Caco-2 (cell line): ENCODE data around the gene KRT26. TPM values are rescaled to one million over a fixed set of nuclear protein-coding genes. Genes with fewer than 3 reads are reported as not detected.

Experiments
- BruUV-seq: library from RNA; stranded (reverse); fragments of 400-500 nt; replicated peaks from 2 replicates; lab custom pipeline; 2021; lab: Mats Ljungman, UMichigan
- CTCF ChIA-PET: fragments of 300-600 bp; sonication (Branson Sonifier 250); formaldehyde crosslinking; loops from one replicate; lab custom pipeline; 2022; ENCODE audit warnings: antibody characterized with exemption; lab: Charles Lee
- POLR2A ChIA-PET: fragments of 300-600 bp; sonication (Branson Sonifier 250); formaldehyde crosslinking; loops from one replicate; lab custom pipeline; 2022; ENCODE audit warnings: antibody characterized with exemption; lab: Charles Lee
- DNase-seq, 2 experiments: peaks; one replicate each; pipeline versions ENCODE4 v3.0.0 to v3.0.0-alpha.2; 2020 to 2022
- H3K27me3 ChIP-seq: replicated peaks from 2 replicates; pipeline ENCODE4 v1.6.0; 2011; ENCODE audit warnings: low read length; ENCODE audit not compliant: control insufficient read depth, insufficient read depth
- H3K36me3 ChIP-seq: 2 replicates; pipeline ENCODE4 v1.5.1; 2011; ENCODE audit warnings: low read length; ENCODE audit not compliant: control insufficient read depth, insufficient read depth
- H3K4me1 ChIP-seq: fragments of 250-450 bp; sonication (Bioruptor Pico); 2 replicates; pipeline ENCODE4 v1.5.1; 2020; ENCODE audit warnings: mild to moderate bottlenecking
- H3K4me3 ChIP-seq: 2 replicates; pipeline ENCODE4 v1.5.1; 2011; ENCODE audit warnings: low read depth, mild to moderate bottlenecking, control low read depth, low read length
- H3K9me3 ChIP-seq: fragments of 250-450 bp; sonication (Bioruptor Pico); 2 replicates; pipeline ENCODE4 v1.5.1; 2020; ENCODE audit warnings: mild to moderate bottlenecking, moderate library complexity
- H3K27ac Mint-ChIP-seq: one replicate; pipeline ENCODE4 v1.8.0; 2022; ENCODE audit warnings: mixed read lengths; ENCODE audit not compliant: unreplicated experiment
- H3K27me3 Mint-ChIP-seq: one replicate; pipeline ENCODE4 v1.8.0; 2022; ENCODE audit warnings: mixed read lengths; ENCODE audit not compliant: insufficient read depth, unreplicated experiment
- H3K36me3 Mint-ChIP-seq: one replicate; pipeline ENCODE4 v1.8.0; 2022; ENCODE audit warnings: mild to moderate bottlenecking, mixed read lengths; ENCODE audit not compliant: insufficient read depth, unreplicated experiment
- H3K4me1 Mint-ChIP-seq: one replicate; pipeline ENCODE4 v1.8.0; 2022; ENCODE audit warnings: low read depth, mixed read lengths; ENCODE audit not compliant: unreplicated experiment
- H3K4me3 Mint-ChIP-seq: one replicate; pipeline ENCODE4 v1.8.0; 2022; ENCODE audit warnings: mild to moderate bottlenecking, moderate library complexity, mixed read lengths; ENCODE audit not compliant: unreplicated experiment
- H3K9me3 Mint-ChIP-seq: one replicate; pipeline ENCODE4 v1.8.0; 2022; ENCODE audit warnings: mixed read lengths; ENCODE audit not compliant: unreplicated experiment
- intact Hi-C: fragments of 100-400 bp; cut with micrococcal nuclease; formaldehyde crosslinking; loops from one replicate; pipeline ENCODE4 v1.10.0; 2022; ENCODE audit not compliant: unreplicated experiment
- total RNA-seq: library from RNA; stranded (reverse); gene quantifications from 2 replicates; pipeline ENCODE4 v1.2.3, GENCODE V29; 2022
- TF ChIP-seq, protein P1 (sequence below), 2 experiments: fragments of 200-600 bp in 1 of 2; IDR thresholded peaks; 1 replicate in 1 of 2; 2 replicates in 1 of 2; pipeline versions ENCODE4 v1.5.1 to v1.8.0; 2011 to 2022; ENCODE audit warnings: antibody characterized with exemption in 1 of 2, control low read depth in 1 of 2, inconsistent platforms in 1 of 2, low read depth in 1 of 2, low read length in 1 of 2, mild to moderate bottlenecking in 1 of 2, moderate library complexity in 1 of 2; ENCODE audit not compliant: insufficient read depth in 1 of 2, severe bottlenecking in 1 of 2, unreplicated experiment in 1 of 2

Gene KRT26
- total RNA-seq, 1 experiment from 2014 or later = not detected

DNA sequence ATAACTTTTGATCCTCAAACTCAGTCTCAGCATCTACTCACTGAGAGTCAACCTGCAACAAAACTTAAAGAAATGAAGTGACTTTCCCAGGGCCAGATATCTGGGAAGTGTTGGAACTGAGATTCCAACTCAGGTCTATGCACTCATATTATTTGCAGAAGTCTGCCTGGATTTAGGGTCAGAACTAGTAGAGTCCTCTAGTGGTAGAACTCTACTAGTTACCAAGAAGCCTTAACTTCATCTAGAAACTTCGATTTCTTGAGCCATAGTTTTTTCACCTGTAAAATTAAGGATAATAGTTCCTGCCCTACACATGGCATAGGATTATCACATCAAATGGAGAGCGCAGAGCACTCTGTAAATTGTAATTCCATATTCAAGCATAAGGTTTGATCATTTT, 45.1 kb downstream of the KRT26 start:
- intact Hi-C loops = loop anchor here (1.0 kb wide), 3 partner anchors 79 to 112 kb away; no protein-coding TSS in a partner anchor
- H3K9me3 ChIP-seq = no peaks in the 10 kb centered on the region
- no peaks in the 10 kb centered on the region; the same call in 1 of the 2 replicates for H3K27me3 ChIP-seq
- ChIA-PET POLR2A (no interaction called here), CTCF (interaction anchor here (1.0 to 1.1 kb wide), 3 partner anchors 79 to 111 kb away, joined by 4 to 15 read pairs (median 10); partner anchors contain the start of gene SMARCE1)
- no TSS peak for BruUV-seq
- TF ChIP-seq, protein P1, sequence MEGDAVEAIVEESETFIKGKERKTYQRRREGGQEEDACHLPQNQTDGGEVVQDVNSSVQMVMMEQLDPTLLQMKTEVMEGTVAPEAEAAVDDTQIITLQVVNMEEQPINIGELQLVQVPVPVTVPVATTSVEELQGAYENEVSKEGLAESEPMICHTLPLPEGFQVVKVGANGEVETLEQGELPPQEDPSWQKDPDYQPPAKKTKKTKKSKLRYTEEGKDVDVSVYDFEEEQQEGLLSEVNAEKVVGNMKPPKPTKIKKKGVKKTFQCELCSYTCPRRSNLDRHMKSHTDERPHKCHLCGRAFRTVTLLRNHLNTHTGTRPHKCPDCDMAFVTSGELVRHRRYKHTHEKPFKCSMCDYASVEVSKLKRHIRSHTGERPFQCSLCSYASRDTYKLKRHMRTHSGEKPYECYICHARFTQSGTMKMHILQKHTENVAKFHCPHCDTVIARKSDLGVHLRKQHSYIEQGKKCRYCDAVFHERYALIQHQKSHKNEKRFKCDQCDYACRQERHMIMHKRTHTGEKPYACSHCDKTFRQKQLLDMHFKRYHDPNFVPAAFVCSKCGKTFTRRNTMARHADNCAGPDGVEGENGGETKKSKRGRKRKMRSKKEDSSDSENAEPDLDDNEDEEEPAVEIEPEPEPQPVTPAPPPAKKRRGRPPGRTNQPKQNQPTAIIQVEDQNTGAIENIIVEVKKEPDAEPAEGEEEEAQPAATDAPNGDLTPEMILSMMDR (IDR thresholded peaks at IDR 0.05; ENCODE audit: insufficient read depth in 1 of 2, low read depth in 1 of 2, low read length in 1 of 2, severe bottlenecking in 1 of 2, unreplicated experiment in 1 of 2) = peak; percentile 41 to 76
- no peak overlapping the region for H3K4me3 Mint-ChIP-seq
- H3K27me3 Mint-ChIP-seq = peaks cover 10% of the 10 kb centered on the region
- H3K36me3 Mint-ChIP-seq = no peaks in the 10 kb centered on the region
- no peaks in the 10 kb centered on the region for H3K36me3 ChIP-seq
- DNase-seq = peak in 1 of 2 experiments; percentile 29
- H3K4me1 Mint-ChIP-seq = no peaks in the 10 kb centered on the region
- H3K27ac Mint-ChIP-seq = no peak overlapping the region
- no peaks in the 10 kb centered on the region for H3K4me1 ChIP-seq
- H3K9me3 Mint-ChIP-seq = no peaks in the 10 kb centered on the region
- H3K4me3 ChIP-seq = no peak overlapping the region

DNA sequence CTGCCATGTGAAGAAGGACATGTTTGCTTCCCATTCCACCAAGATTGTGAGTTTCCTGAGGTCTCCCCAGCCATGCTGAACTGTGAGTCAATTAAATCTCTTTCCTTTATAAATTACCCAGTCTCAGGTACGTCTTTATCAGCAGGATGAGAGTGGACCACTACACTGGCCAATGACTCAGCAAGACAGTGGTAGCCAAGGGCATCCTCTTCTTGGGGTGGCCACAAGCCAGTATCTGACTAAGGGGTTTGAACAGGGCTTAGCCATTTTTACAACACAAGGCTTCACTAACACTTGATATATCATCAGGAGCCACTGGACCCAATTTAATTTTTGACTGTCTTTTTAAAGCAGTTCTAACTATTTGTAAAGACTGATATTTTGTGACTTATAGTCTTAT, 47.3 kb downstream of the KRT26 start:
- intact Hi-C loops = no loop called here
- TF ChIP-seq, protein P1 (IDR thresholded peaks at IDR 0.05; ENCODE audit: insufficient read depth in 1 of 2, low read depth in 1 of 2, low read length in 1 of 2, severe bottlenecking in 1 of 2, unreplicated experiment in 1 of 2) = no peak
- Histone ChIP-seq H3K4me3 (no peak overlapping the region), H3K9me3 (no peaks in the 10 kb centered on the region), H3K36me3 (no peaks in the 10 kb centered on the region), H3K4me1 (no peaks in the 10 kb centered on the region), H3K27me3 (no peaks in the 10 kb centered on the region)
- DNase-seq = no peak
- ChIA-PET CTCF (no interaction called here), POLR2A (no interaction called here)
- Mint-ChIP-seq H3K9me3 (no peaks in the 10 kb centered on the region), H3K4me3 (no peak overlapping the region), H3K27me3 (no peaks in the 10 kb centered on the region), H3K36me3 (no peaks in the 10 kb centered on the region), H3K27ac (no peak overlapping the region), H3K4me1 (no peaks in the 10 kb centered on the region)
- BruUV-seq = no TSS peak

DNA sequence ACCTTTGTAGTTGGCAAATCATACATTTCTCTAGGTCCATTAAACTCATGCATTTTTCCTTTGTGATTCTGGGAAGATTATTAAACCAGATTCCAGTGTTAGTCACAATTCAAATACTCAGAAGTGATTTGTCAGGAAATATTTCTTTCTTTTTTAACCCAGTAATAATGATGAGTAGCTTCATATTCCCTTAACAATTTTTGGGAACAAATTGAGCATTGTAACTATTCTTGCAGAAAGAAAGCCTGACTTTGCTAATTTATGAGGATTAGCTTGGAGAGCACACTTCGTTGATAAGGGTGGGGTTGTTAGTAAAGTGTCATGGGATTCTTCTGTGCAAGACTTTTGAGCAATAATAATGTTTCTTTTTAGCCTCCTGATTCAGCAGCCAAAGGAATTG, 49.8 kb downstream of the KRT26 start:
- BruUV-seq = no TSS peak
- POLR2A ChIA-PET = no interaction called here
- no peaks in the 10 kb centered on the region for H3K27me3 Mint-ChIP-seq
- no peak overlapping the region for H3K27ac Mint-ChIP-seq
- Histone ChIP-seq H3K4me1 (no peaks in the 10 kb centered on the region), H3K36me3 (no peaks in the 10 kb centered on the region), H3K4me3 (no peak overlapping the region), H3K27me3 (no peaks in the 10 kb centered on the region), H3K9me3 (no peaks in the 10 kb centered on the region)
- no peak overlapping the region for H3K4me3 Mint-ChIP-seq
- intact Hi-C loops = no loop called here
- no peaks in the 10 kb centered on the region for H3K36me3 Mint-ChIP-seq
- no peaks in the 10 kb centered on the region for H3K9me3 Mint-ChIP-seq
- no peak for DNase-seq
- TF ChIP-seq, protein P1 (IDR thresholded peaks at IDR 0.05; ENCODE audit: insufficient read depth in 1 of 2, low read depth in 1 of 2, low read length in 1 of 2, severe bottlenecking in 1 of 2, unreplicated experiment in 1 of 2) = no peak
- CTCF ChIA-PET = no interaction called here
- no peaks in the 10 kb centered on the region for H3K4me1 Mint-ChIP-seq
